DMS53 (cell line): ENCODE data around the gene KCNIP1.

Experiments
- DNase-seq: peaks from one replicate; lab custom pipeline; 2025; lab: John Stamatoyannopoulos, UW

KCNIP1 gene

DNA sequence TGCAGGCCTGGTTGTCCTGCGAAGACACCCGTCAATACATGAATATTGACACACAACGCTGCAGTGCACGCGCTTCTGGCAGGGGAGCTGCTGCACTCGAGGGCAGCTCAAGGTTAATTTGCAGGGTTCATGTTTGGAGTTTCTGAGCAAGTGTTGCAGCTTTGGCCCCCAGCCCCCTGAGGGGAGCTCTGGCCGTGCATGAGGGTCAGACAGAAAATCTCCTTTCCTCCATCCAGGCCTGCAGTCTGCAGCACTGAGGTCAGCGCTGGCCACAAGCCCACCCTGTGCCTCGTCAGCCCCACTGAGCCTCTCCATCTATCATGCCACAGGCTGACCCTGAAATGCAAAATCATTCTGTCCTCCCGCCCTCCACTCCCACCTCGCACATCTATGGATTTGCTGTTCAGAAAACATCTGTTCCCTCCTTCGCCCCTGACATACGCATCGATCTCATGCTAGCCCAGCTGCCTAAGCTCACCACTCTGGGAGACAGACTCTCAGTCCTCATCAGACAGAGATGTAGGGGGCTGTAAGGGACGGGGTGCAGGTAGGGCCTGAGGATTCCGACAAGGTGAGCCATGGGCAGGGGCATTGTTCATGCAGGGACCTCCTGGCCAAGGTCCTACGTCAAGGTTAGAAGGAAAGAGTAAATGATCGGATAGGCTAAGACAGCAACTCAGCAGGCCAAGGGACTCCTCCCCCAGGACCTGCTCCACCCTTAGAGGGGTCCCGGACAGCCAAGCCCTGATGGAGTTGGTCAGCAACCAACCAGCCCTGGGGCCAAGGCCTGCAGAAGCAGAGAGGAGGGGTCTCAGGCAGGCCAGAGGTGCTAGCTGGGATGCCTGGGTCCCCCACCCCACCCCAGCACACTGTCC, 125.1 kb downstream of the KCNIP1 start:
- no peak for DNase-seq

DNA sequence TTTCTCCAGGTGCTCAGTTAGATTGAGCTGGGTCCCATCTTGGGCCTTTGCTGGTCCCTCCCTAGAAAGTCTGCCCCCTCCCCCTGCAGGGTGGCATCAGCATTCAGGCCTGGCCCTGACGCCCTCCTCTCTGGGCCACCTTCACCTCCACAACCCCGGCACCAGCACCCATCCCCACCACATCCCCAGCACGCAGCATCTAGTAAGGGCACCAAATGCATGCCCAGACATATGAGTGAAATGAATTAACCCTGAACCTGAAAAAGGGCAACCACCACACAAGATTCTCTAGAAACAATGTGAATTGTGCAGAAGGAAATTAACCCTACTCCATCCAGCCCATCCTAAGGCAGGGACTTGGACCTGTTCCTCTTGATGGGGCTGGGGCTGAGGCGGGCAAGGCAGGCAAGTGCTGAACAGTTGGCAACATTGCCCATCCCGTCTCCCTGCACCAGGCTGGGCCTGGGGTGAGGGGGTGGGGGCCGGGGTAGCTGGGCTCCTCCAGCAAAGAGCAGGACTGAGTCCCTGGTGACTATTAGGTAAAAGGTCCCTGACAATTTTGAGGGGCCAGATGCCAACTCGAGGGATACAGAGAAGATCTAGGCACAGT, 125.9 kb downstream of the KCNIP1 start:
- DNase-seq: no peak

GRCh38 chr5:170630226-170630625, 126.4 kb downstream of the KCNIP1 start:
- no peak for DNase-seq

DNA sequence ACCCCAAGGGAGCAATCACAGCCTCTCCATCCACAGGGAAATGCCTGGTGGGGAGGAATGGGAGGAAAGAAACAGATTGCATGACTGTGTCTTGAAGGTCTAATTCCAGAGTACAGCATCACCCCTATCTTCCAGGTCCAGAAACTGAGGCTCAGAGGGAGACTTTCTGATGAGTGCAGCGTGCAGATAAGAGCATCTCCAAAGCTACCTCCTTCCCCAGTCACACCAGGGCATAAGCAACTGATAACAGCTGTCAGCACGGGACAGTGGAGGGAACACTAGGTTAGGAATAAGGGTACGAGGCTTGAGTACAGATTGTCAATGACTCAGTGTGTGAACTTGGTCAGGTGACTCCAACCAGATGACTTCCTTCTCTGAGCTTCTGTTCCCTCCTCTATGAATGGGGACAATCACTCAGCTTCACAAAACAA, 126.9 kb downstream of the KCNIP1 start:
- no peak for DNase-seq

GRCh38 chr5:170631466-170632195, 127.8 kb downstream of the KCNIP1 start:
- DNase-seq: peak; percentile 19

GRCh38 chr5:170632266-170632984, 128.6 kb downstream of the KCNIP1 start:
- DNase-seq: no peak

- peak; percentile 29 for DNase-seq
Measured at GRCh38 chr5:170632985-170633234, 129.1 kb downstream of the KCNIP1 start.

DNA sequence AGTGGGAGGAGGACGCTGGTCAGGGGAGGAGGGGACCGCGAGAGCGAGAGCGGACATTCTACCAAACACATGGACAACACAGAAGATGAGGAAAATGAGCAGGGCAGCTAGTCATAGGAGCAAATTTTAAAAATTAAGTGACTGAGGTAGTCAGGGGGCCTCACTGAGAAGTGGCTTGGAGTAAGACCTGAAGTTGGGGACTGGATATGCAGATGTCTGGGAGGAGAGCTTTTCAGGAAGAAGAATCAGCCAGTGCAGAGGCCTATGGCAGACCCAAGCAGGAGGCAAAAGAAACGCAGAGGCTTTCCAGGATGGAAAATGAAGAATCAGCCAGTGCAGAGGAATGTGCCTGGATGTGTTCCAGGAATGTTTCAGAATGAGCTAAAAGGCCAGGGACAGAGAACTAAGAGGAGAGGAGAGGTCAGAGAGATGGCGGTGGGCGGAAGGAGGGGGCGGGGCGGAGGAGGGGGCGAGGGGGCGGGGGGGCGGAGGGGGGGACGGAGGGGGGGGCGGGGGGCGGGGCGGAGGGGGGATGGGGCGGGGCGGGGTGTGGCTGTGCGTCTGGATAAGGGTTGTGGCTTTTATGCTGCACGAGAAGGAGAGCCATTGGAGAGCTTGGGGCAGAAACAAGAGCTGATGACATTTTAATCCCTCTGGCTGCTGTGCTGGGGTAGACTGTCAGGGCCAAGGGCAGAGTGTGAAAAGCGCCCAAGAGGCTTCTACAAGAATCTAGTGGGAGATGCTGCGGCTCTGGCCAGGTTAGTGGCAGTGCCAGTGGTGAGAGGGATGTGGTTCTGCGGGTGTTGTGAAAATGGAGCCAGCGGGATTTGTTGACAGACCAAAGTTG, 129.6 kb downstream of the KCNIP1 start:
- peak; percentile 23 for DNase-seq

DNA sequence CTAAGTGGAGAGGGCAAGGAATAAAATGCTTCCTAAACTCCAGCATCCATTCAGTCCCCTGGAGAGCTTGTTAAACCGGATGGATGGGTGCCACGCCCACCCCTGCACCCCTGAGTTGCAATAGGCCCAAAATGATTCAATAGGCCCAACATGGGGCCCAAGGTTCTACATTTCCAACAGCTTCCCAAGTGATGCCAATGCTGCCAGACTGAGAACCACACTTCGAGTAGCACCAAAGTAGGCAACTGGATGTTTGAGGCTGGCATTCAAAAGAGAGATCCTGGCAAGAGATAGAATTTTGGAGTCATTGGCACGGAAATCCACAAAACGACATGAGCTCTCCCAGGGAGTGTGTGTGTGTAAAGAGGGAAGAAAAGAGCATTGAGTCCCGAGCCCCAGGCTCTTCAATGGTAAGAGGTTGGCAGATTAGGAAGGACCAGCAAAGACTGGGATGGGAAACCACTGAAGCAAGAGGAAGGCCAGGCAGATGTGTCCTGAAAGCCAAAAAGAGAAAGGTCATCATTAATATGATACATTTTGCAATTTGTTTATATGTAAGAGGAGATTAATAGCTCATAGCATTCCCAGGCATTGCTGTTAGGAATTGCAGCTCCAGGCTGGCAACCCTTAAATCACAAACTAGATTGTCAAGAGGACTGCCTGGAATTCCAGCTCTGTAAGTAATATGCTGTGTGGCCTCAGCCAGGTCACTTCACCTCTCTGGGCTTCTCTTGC, 130.6 kb downstream of the KCNIP1 start:
- DNase-seq: no peak

- no peak for DNase-seq
Measured at GRCh38 chr5:170635706-170636105, 131.9 kb downstream of the KCNIP1 start.

GRCh38 chr5:170636206-170636605, 132.4 kb downstream of the KCNIP1 start:
- no peak for DNase-seq

DNA sequence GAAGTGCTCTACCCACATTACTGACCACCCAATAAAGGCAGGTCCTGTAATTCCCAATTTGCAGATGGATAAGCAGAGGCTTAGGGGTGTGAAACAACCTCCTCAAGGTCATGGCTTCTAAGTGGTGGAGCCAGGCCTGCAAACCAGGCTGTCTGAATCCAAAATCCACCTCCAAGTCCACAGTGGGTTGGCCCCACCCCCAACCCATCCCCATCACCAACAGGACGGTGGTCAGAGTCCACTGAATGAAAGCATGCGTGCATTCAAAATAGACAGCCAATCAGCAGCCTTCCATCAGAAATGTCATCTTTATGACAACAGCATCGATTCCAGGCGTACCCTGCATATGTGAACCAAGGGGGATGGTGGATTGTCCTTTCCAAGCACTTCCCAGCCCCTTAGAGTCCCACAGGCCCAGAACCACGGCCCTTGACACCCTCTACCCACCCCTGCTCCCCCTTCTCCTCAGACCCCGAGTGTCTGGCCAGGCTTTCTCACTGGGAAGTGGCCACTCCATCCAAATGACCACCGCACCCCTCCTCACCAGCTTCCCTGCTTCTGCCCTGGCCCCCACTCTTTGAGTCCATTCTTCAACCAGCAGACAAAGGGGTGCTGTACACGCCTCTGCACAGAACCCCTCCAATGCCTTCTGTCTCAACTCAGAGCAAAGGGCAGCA, 133.1 kb downstream of the KCNIP1 start:
- no peak for DNase-seq

DNA sequence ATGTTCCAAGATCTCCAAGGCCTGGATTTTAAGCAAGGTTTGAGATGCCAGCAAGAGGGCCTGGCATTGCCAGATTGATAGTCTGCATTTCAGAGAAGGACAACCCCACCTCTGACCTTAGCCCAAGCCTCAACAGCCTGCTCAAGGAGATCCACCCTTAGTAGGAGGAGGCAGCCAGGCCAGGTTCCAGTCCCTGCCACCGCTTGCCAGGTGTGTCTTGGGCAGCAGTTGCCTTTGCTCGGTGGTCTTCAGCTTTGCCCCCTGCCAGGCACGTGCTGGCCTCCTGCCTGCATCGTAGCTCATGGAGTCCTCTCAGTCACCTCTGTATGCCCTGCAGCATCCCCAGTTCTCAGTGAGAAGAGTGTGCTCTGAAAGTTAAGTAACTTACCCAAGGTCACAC, 134.2 kb downstream of the KCNIP1 start:
- DNase-seq: no peak

GRCh38 chr5:170638454-170639220, 134.8 kb downstream of the KCNIP1 start:
- DNase-seq: peak; percentile 65

DNA sequence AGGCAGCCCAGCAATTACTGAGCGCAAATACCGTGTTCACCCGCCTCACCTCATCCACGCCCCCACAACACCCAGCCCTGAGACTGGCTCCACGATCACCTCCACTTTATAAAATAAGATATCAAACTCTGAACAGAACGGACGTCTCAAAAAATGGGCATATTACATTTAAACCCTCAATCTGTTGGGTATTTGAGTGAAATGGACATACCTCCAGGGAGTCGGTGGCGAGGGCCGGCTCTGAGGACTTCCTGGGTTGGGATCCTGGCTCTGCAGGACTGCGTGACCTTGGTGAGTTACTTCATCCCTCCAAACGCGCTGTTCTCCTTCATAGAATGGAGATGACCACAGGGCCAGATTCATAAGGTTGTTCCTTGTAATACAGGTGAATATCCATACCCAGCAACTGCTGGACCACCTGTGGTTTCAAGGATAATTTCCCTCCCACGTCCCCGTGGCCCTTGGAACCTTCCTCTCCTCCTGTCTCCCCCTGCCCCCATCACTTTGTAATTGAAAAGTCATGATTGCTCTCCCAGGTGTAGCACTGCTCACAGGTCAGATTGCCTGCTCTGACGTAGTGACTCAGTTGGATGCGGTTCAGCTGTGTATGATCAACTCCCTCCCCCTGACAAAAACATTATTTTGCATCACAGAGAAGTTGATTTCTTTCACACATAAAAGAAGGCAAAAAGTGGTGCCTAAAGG, 135.6 kb downstream of the KCNIP1 start:
- DNase-seq: no peak

DNA sequence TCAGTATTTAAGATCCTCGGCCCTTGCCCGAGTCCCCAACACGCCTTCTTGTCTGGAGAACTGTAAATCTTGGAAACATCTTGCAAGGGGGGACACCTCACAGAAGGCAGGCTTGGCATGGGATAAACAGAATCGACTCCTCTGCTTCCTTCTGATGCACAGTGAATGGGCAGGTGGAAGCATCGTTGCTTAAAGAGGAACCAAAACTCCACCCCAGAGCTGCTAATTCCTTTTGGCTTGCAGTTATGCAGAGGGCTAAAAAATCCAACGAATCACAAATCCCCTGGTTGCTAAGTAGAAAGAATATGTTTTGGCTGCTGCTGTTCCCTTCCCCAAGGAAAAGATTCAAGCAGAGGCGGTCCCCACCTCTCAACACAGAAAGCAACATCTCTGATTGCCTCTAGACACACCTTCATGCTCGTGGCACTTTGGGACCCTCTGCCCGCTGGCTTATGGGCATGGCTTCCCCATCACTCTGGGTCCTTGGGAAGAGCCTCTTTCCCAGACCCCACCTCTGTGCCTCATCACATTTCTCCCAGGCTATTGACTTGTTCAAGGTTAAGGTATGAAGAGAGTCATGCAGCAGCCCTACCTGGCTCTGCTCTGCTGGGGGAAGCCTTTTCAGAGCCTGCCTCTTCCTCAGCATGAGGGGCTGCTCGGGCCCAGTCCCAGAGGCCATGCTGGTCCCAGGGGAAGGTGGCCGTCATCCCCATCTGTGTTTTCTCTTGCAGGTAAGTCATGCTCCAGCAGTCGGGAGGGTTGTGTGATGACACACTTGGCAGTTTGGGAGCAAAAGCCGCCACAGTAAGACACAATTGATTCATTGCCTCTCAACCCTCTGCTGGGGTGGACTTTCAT, 137.1 kb downstream of the KCNIP1 start:
- DNase-seq: no peak

DNA sequence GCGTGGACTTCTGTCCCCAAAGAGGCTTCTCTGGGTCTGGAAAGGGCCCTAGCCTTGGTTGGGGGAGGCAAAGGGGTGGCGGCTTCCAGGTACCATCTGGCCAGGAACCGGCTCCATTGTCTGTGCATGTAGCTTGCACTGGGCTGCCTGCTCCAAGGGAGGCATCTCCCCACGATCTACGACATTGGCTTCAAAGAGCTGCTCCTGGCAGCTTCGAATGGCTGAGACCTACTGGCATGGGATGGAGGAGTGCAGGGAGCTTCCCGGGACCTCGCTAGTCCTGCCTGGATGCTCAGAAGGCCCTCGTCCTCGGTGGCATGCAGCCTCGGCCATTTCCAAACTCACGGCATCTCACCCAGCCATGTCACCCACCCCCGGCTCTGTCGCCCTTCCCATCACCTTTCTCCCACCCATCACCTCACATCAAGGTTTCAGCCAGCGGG, 137.8 kb downstream of the KCNIP1 start:
- DNase-seq: no peak
